Fibroblast of mammary gland (primary cell): Measurements from ENCODE around the gene PI3.

Experiments used
- DNase-seq: peaks from one replicate; pipeline ENCODE4 v3.0.0-alpha.2; 2010; ENCODE audit warnings: low read depth
- H3K4me3 ChIP-seq: 2 replicates; pipeline ENCODE4 v1.5.1; 2011; ENCODE audit warnings: low read depth, mild to moderate bottlenecking, low read length, moderate library complexity; ENCODE audit not compliant: control insufficient read depth
- TF ChIP-seq, protein P1 (sequence below): conservative IDR thresholded peaks from 2 replicates; pipeline ENCODE4 v1.5.1; 2011; ENCODE audit warnings: low read depth, low read length, inconsistent platforms; ENCODE audit not compliant: control insufficient read depth, insufficient read depth

The PI3 gene

GRCh38 chr20:45206725-45207124, 32.0 kb downstream of the PI3 start, which contains the start of gene SEMG1:
TSS of gene SEMG1 (plus strand) at chr20:45207033. CDS start at chr20:45207054, 21 bp downstream.
- no peak for DNase-seq
- no peak within 1 kb of the TSS for H3K4me3 ChIP-seq
- TF ChIP-seq, protein P1, sequence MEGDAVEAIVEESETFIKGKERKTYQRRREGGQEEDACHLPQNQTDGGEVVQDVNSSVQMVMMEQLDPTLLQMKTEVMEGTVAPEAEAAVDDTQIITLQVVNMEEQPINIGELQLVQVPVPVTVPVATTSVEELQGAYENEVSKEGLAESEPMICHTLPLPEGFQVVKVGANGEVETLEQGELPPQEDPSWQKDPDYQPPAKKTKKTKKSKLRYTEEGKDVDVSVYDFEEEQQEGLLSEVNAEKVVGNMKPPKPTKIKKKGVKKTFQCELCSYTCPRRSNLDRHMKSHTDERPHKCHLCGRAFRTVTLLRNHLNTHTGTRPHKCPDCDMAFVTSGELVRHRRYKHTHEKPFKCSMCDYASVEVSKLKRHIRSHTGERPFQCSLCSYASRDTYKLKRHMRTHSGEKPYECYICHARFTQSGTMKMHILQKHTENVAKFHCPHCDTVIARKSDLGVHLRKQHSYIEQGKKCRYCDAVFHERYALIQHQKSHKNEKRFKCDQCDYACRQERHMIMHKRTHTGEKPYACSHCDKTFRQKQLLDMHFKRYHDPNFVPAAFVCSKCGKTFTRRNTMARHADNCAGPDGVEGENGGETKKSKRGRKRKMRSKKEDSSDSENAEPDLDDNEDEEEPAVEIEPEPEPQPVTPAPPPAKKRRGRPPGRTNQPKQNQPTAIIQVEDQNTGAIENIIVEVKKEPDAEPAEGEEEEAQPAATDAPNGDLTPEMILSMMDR, result no peak

DNA sequence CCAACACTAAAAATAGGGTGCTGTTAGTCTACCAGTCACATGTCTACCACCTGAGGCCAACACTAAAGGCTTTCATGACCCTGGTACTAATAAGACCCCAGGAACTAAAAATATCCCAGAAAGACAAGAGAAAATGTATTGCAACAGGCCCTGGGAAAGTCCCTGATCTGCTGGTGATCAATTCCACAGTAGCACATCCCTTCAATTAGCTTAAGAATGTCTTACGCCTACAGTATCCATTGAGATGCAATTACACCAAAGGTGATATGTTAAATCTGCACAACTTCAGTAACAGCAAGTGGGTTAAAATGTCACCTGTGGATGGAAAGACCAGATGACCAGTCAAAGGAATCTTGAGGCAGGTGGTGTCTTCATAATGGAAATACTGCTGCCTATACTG, 35.2 kb downstream of the PI3 start:
- no peak overlapping the region for H3K4me3 ChIP-seq
- TF ChIP-seq, protein P1, result no peak
- no peak for DNase-seq

- TF ChIP-seq, protein P1, result no peak
- DNase-seq, result no peak
- H3K4me3 ChIP-seq, result no peak overlapping the region
Measured at GRCh38 chr20:45211569-45212474, 37.1 kb downstream of the PI3 start.

DNA sequence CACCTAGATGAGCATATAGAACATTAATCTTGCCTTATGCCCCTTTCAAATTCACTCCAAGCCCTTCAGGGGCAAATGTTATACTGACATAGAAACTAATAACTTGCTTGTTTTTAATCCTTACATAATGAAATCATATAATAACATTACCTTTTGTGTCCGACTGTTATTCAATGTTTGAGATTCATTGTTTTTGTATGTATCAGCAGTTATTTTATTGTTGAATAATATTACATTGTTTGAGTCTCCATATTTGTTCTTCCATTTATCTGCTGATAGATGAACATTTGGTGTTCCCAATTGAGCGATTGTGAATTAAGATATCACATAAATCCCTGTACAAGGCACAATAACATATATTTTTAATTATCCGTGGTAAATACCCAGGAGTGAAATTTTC, 38.1 kb downstream of the PI3 start:
- no peak for DNase-seq
- H3K4me3 ChIP-seq, result no peak overlapping the region
- TF ChIP-seq, protein P1, result no peak

DNA sequence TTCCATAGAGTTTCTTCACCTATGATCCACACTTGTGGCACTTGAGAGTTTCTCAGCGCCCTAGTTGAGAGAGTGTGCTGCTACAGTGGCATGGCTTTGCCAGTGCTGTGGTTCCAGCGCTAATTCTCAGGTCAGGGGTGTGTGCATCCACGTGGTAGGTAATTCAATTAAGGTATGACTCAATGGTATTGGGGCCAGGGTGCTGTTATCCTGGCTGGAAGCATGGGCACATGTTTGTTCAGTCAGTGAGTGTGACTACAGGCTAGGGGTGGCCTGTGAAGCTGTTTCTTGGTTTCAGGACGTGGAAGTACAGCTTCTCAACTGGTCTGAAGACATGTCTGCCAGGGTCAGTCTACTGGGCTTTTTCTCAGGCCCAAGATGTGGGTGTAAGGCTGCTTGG, 43.4 kb downstream of the PI3 start:
- H3K4me3 ChIP-seq, result no peak overlapping the region
- TF ChIP-seq, protein P1, result no peak
- DNase-seq, result no peak

- no peak overlapping the region for H3K4me3 ChIP-seq
- no peak for DNase-seq
- TF ChIP-seq, protein P1, result no peak
Measured at GRCh38 chr20:45218636-45219035, 43.9 kb downstream of the PI3 start.

DNA sequence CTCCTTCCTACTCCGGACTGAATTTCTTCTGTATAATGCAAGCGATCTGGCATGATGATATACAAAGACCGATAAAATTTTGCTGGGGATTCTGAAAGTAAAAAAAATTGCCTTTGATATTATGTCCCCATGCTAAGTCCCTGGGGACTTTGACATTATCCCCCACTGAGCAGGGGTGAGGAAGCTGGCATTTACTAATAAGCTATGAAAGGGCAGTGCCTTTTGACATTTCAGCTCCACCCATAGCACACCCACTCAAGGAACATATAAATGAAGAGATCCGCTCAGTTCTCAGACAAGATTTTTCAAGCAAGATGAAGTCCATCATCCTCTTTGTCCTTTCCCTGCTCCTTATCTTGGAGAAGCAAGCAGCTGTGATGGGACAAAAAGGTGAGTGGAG, 46.4 kb downstream of the PI3 start, which contains the start of gene SEMG2:
TSS of gene SEMG2 (plus strand) at position 298 of the 400 bp plus-strand sequence. CDS start at position 315, 17 bp downstream.
- no peak for DNase-seq
- TF ChIP-seq, protein P1, result no peak
- no peak within 1 kb of the TSS for H3K4me3 ChIP-seq
